GM12873 (cell line): ENCODE results near the gene TTC4.

Experiments used
- CTCF ChIP-seq: IDR thresholded peaks from 2 replicates; pipeline ENCODE4 v1.5.1; 2012; ENCODE audit warnings: low read depth, mild to moderate bottlenecking, moderate library complexity, low read length, control low read depth; ENCODE audit not compliant: insufficient read depth; ENCODE audit errors: missing control alignments

TTC4 gene

GRCh38 chr1:54768093-54768492 lies 52.4 kb downstream of the TTC4 start:
- peak; percentile 16 for TF ChIP-seq CTCF

- no peak for TF ChIP-seq CTCF
Observed at GRCh38 chr1:54772951-54773350, 57.3 kb downstream of the TTC4 start.

DNA sequence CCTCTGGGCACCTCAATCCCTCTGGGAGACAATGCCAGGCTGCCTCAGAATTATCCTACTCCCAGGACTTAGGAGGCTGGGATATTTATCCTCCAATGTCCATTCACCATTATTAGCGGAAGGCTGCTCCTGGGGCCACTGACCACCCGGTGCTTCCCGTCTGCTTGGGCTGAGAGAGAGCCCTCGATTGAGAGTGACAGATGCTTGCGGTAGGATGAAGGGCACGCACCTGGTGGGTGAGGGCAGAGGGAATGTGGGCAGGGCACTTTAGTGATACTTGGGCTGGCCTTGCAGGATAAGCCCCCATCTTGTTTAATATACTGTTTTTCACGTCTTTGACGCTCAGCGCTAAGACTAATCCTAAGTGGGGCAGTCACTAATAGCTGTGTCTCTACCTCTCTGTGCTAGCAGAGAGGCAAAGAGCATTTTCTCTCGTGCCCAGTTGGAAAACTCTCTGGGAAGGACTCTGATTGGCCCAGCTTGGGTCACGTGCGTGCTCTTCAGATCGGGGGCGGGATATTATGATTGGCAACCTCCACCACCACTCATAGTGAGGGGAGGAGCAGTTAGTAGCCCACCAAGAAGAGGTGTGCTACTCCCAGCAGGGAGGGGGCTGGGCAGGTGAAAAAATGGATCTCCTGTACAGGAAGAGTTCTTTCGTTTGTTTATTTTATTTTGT lies 59.3 kb downstream of the TTC4 start:
- TF ChIP-seq CTCF, result no peak

GRCh38 chr1:54777011-54777410 lies 61.4 kb downstream of the TTC4 start:
- no peak for TF ChIP-seq CTCF

DNA sequence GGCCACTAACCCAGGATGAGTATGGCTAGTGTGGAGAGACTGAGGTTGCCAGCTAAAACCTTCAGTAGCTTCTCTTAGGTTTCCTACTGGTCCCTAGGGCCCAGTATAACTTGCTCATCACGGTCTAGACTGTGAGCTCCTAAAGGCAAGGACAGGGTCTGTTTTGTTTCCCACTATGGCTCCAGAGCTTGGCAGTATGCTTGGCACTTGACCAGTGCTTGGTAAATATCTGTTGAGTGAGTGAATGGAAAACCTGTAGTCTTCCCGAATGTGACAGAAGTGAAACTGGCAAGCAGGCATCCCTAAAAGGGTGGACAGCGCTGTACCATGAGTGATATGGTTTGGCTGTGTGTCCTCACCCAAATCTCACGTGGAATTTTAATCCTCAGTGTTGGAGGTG lies 61.8 kb downstream of the TTC4 start:
- no peak for TF ChIP-seq CTCF

GRCh38 chr1:54781023-54781723 lies 65.5 kb downstream of the TTC4 start:
- no peak for TF ChIP-seq CTCF

- no peak for TF ChIP-seq CTCF
Observed at GRCh38 chr1:54782156-54782555, 66.5 kb downstream of the TTC4 start.
